Prostate gland (tissue), 2 donors: ENCODE data around the gene TPSB2. TPM values are rescaled to one million over a fixed set of nuclear protein-coding genes. Genes with fewer than 3 reads are reported as not detected.

Source experiments
- DNase-seq: peaks from one replicate; pipeline ENCODE4 v3.0.0-alpha.2; 2019; ENCODE audit warnings: low spot score
- H3K27ac ChIP-seq, 2 donors: fragments of 200-600 bp; sonication (generic); 2 replicates each; pipeline ENCODE4 v1.5.1; 2017 to 2019
- H3K27me3 ChIP-seq: fragments of 200-600 bp; sonication (generic); replicated peaks from 2 replicates; pipeline ENCODE4 v1.5.1; 2019; ENCODE audit not compliant: insufficient read depth
- H3K36me3 ChIP-seq, 2 donors: fragments of 200-600 bp; sonication (generic); 1 replicate in 1 of 2; 2 replicates in 1 of 2; pipeline versions ENCODE4 v1.5.1 to v1.8.1; 2017 to 2019
- H3K4me1 ChIP-seq: fragments of 200-600 bp; sonication (generic); replicated peaks from 2 replicates; pipeline ENCODE4 v1.5.1; 2019
- H3K4me3 ChIP-seq, 2 donors: fragments of 200-600 bp; sonication (generic); 2 replicates each; pipeline ENCODE4 v1.5.1; 2017 to 2019
- H3K9me3 ChIP-seq: fragments of 200-600 bp; sonication (generic); 2 replicates; pipeline ENCODE4 v1.5.1; 2017
- CTCF ChIP-seq, 4 experiments: fragments of 200-600 bp in 2 of 4; fragments of 450-650 bp in 2 of 4; sonication (generic) in 2 of 4; IDR thresholded peaks; 1 replicate in 3 of 4; 2 replicates in 1 of 4; pipeline ENCODE4 v1.5.1; 2016 to 2019; ENCODE audit warnings: antibody characterized with exemption in 4 of 4, mild to moderate bottlenecking in 2 of 4, moderate library complexity in 2 of 4
- POLR2A ChIP-seq: fragments of 450-650 bp; IDR thresholded peaks from one replicate; pipeline ENCODE4 v1.6.1; 2016; ENCODE audit warnings: antibody characterized with exemption, mild to moderate bottlenecking
- POLR2AphosphoS5 ChIP-seq: sonication (generic); formaldehyde crosslinking; IDR thresholded peaks from one replicate; pipeline ENCODE4 v1.6.1; 2017; ENCODE audit warnings: antibody characterized with exemption
- WGBS: methylation state at CpG from one replicate; pipeline ENCODE4 v1.1.5; 2018; 5-methylcytosine and 5-hydroxymethylcytosine counted together
- intact Hi-C: fragments of 100-400 bp; cut with DNase I; formaldehyde crosslinking; loops from one replicate; pipeline ENCODE4 v1.14.2; 2022
- total RNA-seq, 2 donors: library from RNA; depleted of rRNA; stranded (reverse); fragments of >200 nt; gene quantifications; one replicate each; pipeline ENCODE4 v1.1.0, GENCODE V29; 2016

TPSB2 gene
- total RNA-seq, 2 donors from 2014 or later, result 31.8 to 78.7 TPM

GRCh38 chr16:1218061-1218929, 11.7 kb downstream of the TPSB2 start:
- 85% methylated on average over 46 of the region's 49 CpGs for WGBS
- no peak overlapping the region for H3K27ac ChIP-seq
- intact Hi-C loops, result loop anchor here (10.0 kb wide), 1 partner anchor 547 kb away; no protein-coding TSS in a partner anchor
- H3K36me3 ChIP-seq, result no peaks in the 10 kb centered on the region
- no peak overlapping the region for H3K4me3 ChIP-seq
- DNase-seq, result no peak
- no peaks in the 10 kb centered on the region for H3K27me3 ChIP-seq
- H3K4me1 ChIP-seq, result no peaks in the 10 kb centered on the region
- no peaks in the 10 kb centered on the region for H3K9me3 ChIP-seq
- no peak for TF ChIP-seq CTCF (IDR thresholded peaks at IDR 0.05)
- TF ChIP-seq POLR2AphosphoS5, result no peak
- TF ChIP-seq POLR2A, result no peak

- Histone ChIP-seq H3K4me1 (no peaks in the 10 kb centered on the region), H3K36me3 (no peaks in the 10 kb centered on the region), H3K27me3 (no peaks in the 10 kb centered on the region), H3K9me3 (no peaks in the 10 kb centered on the region), H3K27ac (no peak overlapping the region), H3K4me3 (no peak overlapping the region)
- WGBS, result 88% methylated on average over 15 of the region's 24 CpGs
- intact Hi-C loops, result loop anchor here (10.0 kb wide), 1 partner anchor 547 kb away; no protein-coding TSS in a partner anchor
- TF ChIP-seq POLR2A (no peak), CTCF (IDR thresholded peaks at IDR 0.05) (no peak), POLR2AphosphoS5 (no peak)
- DNase-seq, result no peak
These were observed 12.5 kb downstream of the TPSB2 start for GRCh38 chr16:1217526-1217925.

- WGBS, result 88% methylated on average over 27 of the region's 32 CpGs
- Histone ChIP-seq H3K4me1 (no peaks in the 10 kb centered on the region), H3K27ac (no peak overlapping the region), H3K36me3 (no peaks in the 10 kb centered on the region), H3K27me3 (no peaks in the 10 kb centered on the region), H3K4me3 (no peak overlapping the region), H3K9me3 (no peaks in the 10 kb centered on the region)
- TF ChIP-seq CTCF (IDR thresholded peaks at IDR 0.05) (no peak), POLR2A (no peak), POLR2AphosphoS5 (no peak)
- no peak for DNase-seq
- intact Hi-C loops, result loop anchor here (10.0 kb wide), 1 partner anchor 548 kb away; no protein-coding TSS in a partner anchor
These were observed 13.1 kb downstream of the TPSB2 start for GRCh38 chr16:1216681-1217400.

- intact Hi-C loops, result loop anchor here (10.0 kb wide), 1 partner anchor 549 kb away; no protein-coding TSS in a partner anchor
- no peaks in the 10 kb centered on the region for H3K36me3 ChIP-seq
- no peak overlapping the region for H3K27ac ChIP-seq
- H3K9me3 ChIP-seq, result no peaks in the 10 kb centered on the region
- no peak for DNase-seq
- no peaks in the 10 kb centered on the region for H3K4me1 ChIP-seq
- H3K27me3 ChIP-seq, result no peaks in the 10 kb centered on the region
- WGBS, result 82% methylated on average over 12 of the region's 12 CpGs
- H3K4me3 ChIP-seq, result no peak overlapping the region
- TF ChIP-seq POLR2AphosphoS5 (no peak), POLR2A (no peak), CTCF (IDR thresholded peaks at IDR 0.05) (no peak)
These were observed 13.7 kb downstream of the TPSB2 start for GRCh38 chr16:1216296-1216619.
